ENCODE results near the gene TMEM207. TPM values are rescaled to one million over a fixed set of nuclear protein-coding genes. Genes with fewer than 3 reads are reported as not detected.

TMEM207 gene
- total RNA-seq, 1 experiment from 2014 or later: not detected

DNA sequence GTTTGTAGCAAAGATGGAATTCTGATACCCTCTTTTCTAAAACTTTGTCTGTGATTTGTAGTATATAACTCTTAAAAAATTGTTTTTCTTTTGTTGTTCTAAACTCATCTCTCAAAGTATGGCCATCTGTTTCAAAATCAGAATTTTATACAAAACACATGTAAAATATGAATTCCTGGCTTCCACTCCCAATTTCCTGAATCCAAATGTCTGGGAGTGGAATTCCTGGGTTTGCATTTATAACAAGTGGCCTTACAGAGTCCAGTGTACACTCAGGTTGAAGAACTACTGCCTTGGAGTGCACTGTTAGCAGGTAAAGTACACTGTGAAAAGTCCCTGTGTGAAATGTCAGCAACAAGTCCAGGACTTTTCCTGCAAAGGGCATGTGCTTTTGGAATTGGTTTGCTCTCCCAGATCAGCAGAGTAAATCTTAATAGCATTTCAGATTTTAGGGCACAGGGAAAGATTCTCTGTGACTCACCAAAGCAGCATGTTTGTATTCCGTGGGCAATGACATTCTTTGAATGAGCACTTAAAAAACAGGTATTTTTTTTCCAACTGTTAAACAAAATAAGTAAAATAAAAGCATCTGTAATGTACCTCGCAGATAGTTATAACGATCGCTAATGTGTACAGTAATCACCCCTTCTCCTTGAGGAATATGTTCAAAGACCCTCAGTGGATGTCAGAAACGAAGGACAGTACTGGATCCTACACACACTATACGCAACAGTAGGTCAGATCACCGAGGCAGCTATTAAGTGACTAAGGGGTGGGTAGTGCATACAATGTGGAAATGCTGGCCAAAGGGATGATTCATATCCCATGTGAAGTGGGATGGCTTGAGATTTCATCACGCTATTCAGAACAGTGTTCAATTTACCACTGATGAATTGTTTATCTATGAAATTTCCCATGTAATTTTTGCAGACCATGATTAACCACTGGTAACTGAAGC lies 63.7 kb downstream of the TMEM207 start:
- peak; percentile 96 for DNase-seq (ENCODE audit: low read depth)

GRCh38 chr3:190384309-190384756 lies 65.4 kb downstream of the TMEM207 start:
- DNase-seq (ENCODE audit: low read depth): peak; percentile 84

GRCh38 chr3:190382082-190382481 lies 67.6 kb downstream of the TMEM207 start:
- DNase-seq (ENCODE audit: low read depth): peak; percentile 79

- peak; percentile 23 for DNase-seq (ENCODE audit: low read depth)
These were observed 68.3 kb downstream of the TMEM207 start for GRCh38 chr3:190381441-190381840.

- DNase-seq (ENCODE audit: low read depth): no peak
These were observed 69.5 kb downstream of the TMEM207 start for GRCh38 chr3:190380184-190380583.

Other genes starting within 250 kb of the TMEM207 start
- gene CLDN1, start 127.5 kb downstream of the TMEM207 start, total RNA-seq (2014; rRNA removed; shearing (Covaris generic)): 1.5 and 1.8 TPM in 2 replicates
- not detected in 2 replicates for gene CLDN16, start 61.7 kb downstream of the TMEM207 start, total RNA-seq (2014; rRNA removed; shearing (Covaris generic))
- 28.7 and 42.6 TPM in 2 replicates for gene IL1RAP, start 64.2 kb upstream of the TMEM207 start, total RNA-seq (2014; rRNA removed; shearing (Covaris generic))